T47D (cell line): ENCODE measurements around the gene PCGF5.
"Not testable (repeated sequence)": the region's sequence is repeated elsewhere in the genome, so short reads cannot be mapped to it uniquely, and the experiment has no call there.

Experiments used
- DNase-seq, 2 experiments: peaks; one replicate each; pipeline versions ENCODE4 v3.0.0 to v3.0.0-alpha.2; 2011 to 2012; ENCODE audit warnings: low read depth in 1 of 2, low spot score in 1 of 2
- JUND ChIP-seq: IDR thresholded peaks from 2 replicates; pipeline ENCODE4 v1.6.1; 2012; ENCODE audit warnings: low read depth
- in situ Hi-C: cut with HindIII; loops from 2 replicates; pipeline ENCODE4 v1.10.0; 2016; ENCODE audit warnings: low sequenced_read_pairs, low pct_unique_long_range_greater_than_20kb

PCGF5 gene

DNA sequence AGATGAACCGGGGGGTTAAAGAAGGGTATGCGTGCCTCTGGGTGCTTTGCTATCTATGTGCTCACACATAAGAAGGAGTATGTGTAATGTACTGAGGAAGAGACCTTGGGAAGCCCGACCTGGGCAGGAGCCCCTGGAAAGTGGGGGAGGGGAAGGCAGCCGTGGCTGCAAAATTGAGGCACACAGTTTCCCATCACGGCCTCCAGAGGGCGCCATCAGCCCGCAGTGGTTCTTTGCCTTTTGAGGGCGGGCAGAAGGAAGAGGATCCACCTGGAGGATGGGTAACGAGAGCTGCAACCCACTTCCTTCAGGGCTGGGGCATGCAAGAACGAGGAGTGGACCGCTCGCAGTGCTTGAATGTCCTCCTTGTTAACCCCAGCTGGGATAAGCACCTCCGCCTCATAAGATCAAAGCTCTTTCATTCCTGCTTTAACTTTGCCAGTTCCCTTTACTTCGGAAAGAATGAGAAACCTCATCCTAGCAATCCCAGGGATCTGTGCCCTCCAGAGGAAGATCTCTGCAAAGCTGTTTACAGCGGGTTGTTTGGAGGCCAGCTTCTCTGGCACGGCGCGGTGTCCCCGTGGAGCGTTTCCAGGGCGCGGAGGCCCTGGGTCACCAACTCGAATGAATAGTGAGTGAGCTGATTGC is 77.9 kb downstream of the PCGF5 start:
- TF ChIP-seq JUND = no peak
- in situ Hi-C loops = no loop called here
- peak; percentile 65 to 91 for DNase-seq

DNA sequence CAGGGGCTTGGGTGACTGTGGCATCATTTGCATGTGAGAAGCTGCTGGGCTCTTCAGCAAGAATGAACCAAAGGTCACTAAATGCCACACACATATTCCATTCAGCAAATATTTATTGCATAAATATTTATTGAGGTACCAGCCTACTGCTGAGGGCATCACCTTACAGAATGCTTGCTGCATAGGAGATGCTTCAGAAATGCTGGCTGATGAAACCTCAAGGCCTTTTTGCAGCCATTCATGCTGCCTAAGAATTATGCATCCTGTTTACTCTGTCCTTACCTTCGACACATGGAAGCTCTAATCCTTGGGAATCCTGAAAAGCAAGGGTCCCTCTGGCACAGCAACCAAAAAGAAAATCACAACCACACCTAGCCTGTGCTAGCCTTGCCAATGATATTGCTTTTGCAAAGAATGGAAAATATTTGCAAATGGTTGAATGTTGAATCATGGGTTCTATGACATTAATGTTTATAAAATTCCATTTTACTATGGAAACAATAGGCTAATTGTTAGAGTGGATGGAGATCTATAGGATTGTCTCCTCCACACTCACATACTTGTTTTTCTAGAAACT is 79.6 kb downstream of the PCGF5 start:
- no peak for TF ChIP-seq JUND
- in situ Hi-C loops = no loop called here
- DNase-seq = no peak

DNA sequence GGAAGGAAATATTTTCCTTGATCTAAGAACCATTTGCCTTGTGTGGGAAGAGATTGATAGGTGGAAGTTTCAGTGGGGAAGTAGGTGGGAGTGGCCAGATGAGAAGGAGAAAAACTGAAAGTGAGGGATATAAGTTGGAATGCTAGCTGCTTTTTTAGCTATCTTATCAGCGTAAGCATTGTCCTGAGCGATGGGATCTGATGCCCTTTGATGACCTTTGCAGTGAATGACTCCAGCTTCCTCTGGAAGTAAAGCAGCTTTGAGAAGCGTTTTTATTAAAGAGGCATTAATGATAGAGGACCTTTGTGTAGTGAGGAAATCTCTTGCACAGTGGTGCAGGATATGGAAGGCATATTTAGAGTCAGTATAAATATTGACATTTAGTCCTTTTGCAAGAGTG is 82.5 kb downstream of the PCGF5 start:
- DNase-seq, in situ Hi-C loops: not testable (repeated sequence)

- DNase-seq, in situ Hi-C loops: not testable (repeated sequence)
Measured at GRCh38 chr10:91305979-91306378, 85.5 kb downstream of the PCGF5 start.

DNA sequence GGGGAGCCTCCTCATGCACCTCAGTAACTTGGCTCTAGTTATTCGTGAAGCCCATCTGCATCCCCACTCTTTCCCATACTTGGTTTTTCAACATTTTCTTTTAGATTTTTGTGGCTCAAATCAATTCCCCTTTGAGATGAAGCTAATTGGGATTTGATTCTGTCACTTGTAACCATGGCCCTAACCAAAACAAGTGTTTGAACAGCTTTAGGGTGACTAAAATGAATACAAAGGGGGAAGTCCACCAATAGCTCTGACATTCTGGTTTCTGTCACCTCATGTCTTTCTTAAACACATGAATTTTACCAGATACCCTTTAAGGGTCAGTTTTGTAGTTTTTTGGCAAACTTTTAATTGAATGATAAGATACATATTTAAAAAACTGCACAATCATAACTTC is 87.0 kb downstream of the PCGF5 start:
- no peak for DNase-seq
- TF ChIP-seq JUND = no peak
- in situ Hi-C loops = no loop called here

- in situ Hi-C loops = no loop called here
Measured at GRCh38 chr10:91309711-91310110, 89.2 kb downstream of the PCGF5 start.

DNA sequence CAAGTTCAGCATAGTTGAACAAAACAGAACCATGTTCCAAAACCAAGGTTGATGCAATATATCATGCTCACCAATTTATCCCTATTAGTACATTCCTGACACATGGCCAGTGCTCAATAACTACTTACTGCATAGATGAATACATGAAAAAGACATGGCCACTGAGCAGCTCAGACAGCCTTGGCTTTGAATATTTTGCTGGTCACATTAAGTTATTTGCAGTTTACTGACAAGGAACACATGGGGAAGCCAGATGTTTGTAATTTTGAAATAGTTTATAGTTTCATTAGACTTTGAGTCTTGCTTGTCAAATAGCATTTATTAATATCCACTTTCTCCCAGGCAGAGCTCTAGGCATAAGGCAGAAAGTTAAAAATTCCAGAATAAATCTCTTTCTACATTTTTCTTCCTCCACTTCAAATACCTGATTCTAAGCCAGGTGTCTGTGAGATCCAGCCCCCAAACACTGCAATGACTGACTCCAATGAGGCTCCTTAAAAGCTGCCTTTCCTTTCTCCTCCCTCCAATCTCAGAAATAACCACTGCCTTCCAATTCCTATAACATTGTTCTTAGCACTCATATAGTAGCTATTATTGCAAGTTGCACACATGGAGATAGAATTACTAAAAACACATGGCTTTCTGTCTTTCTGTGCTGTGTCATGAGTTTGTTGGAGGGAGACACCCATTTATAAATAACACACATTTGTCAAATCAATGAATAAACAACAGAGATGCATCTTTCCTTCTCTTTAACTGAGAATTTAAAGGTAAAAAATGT is 91.3 kb downstream of the PCGF5 start:
- no peak for DNase-seq
- TF ChIP-seq JUND = no peak
- in situ Hi-C loops = no loop called here

More at GRCh38 chr10:91309711-91310110, 89.2 kb downstream of the PCGF5 start:
- TF ChIP-seq JUND = no peak
- DNase-seq = no peak

DNA sequence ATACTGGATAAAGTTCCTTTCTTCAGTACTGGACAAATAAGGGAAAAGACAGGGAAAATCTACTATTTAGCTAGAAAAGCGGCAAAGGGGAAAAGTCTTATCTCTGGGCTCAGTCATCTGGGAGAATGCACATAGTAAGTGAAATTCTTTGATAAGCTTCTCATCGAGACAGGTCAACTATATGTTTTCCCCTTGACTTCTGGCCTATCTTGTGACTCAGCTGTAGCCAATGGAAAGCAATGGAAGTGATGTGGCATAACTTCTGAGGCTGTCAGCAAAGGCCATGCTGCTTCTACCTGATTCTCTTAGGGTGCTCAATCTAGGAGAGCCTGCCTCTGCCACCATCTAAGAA is 91.9 kb downstream of the PCGF5 start:
- in situ Hi-C loops = no loop called here
- TF ChIP-seq JUND = no peak
- no peak for DNase-seq

- DNase-seq = no peak
- in situ Hi-C loops = no loop called here
- no peak for TF ChIP-seq JUND
Measured at GRCh38 chr10:91313796-91314485, 93.5 kb downstream of the PCGF5 start.

DNA sequence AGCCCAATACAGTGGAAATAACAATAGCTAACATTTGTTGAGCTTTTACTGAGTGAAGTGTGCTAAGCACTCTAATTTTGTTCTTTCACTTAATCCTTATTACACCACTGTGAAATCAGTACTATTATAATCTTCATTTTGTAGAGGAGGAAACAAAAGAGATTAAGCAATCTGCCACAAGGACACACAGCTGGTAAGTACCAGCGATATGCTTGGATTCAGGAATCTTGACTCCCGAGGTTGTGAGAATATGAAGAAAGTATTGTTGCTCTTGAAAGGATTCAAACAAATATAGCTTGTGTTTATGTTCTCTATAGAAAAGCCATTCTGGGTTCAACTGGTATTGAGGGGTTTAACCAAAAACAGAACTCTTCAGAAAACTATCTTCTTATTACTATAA is 96.0 kb downstream of the PCGF5 start:
- TF ChIP-seq JUND = no peak
- in situ Hi-C loops = no loop called here
- DNase-seq = no peak

GRCh38 chr10:91317541-91317940 is 97.1 kb downstream of the PCGF5 start:
- in situ Hi-C loops = no loop called here
- TF ChIP-seq JUND = no peak
- no peak for DNase-seq

DNA sequence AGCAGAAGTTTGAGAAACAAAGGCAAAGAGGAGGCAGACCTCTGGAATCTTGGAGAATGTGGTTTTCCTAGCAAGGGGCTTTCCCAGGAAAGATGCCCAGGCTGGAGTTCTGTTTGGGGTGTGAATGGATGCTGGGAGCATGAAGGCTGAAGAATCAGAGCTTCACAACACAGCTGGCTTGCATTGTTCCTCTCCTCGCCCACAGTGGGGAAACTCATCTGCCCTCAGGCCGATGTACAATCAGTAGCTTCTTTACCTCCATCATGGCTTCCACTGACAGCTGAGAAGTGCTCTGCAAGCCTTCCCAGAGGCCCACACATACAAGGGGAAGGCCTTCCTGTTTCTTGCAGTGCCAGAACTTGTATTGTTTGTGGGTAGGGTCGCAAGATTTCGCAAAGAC is 98.9 kb downstream of the PCGF5 start:
- in situ Hi-C loops = no loop called here
- TF ChIP-seq JUND = no peak

DNA sequence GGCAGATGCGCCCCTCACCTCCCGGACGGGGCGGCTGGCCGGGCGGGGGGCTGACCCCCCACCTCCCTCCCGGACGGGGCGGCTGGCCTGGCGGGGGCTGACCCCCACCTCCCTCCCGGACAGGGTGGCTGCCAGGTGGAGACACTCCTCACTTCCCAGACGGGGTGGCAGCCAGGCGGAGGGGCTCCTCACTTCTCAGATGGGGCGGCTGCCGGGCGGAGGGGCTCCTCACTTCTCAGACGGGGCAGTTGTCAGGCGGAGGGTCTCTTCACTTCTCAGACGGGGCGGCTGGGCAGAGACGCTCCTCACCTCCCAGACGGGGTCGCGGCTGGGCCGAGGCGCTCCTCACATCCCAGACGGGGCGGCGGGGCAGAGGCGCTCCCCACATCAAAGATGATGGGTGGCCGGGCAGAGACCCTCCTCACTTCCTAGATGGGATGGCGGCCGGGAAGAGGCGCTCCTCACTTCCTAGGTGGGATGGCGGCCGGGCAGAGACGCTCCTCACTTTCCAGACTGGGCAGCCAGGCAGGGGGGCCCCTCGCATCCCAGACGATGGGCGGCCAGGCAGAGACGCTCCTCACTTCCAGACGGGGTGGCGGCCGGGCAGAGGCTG is 102.9 kb downstream of the PCGF5 start:
- DNase-seq = not testable (repeated sequence)

More for the DNA sequence above, 98.9 kb downstream of the PCGF5 start:
- no peak for DNase-seq

More for the DNA sequence above, 102.9 kb downstream of the PCGF5 start:
- in situ Hi-C loops = not testable (repeated sequence)
